Adrenal gland (tissue), 12 donors: ENCODE data around the gene ZBTB44. TPM values are rescaled to one million over a fixed set of nuclear protein-coding genes. Genes with fewer than 3 reads are reported as not detected.

Experiments
- DNase-seq, 7 donors: peaks; one replicate each; pipeline ENCODE4 v3.0.0-alpha.2; 2019 to 2020
- H3K27ac ChIP-seq, 5 donors: fragments of 200-600 bp; sonication (generic) in 4 of 5; 1 replicate in 3 of 5; 2 replicates in 2 of 5; pipeline versions ENCODE4 v1.5.1 to v1.8.0; 2016 to 2020; ENCODE audit warnings: mild to moderate bottlenecking in 1 of 5
- H3K27me3 ChIP-seq: fragments of 200-600 bp; 2 replicates; pipeline ENCODE4 v1.8.0; 2021
- H3K36me3 ChIP-seq, 2 donors: fragments of 200-600 bp; replicated peaks in 1 of 2; 1 replicate in 1 of 2; 2 replicates in 1 of 2; pipeline versions ENCODE4 v1.5.1 to v1.8.0; 2018 to 2022
- H3K4me1 ChIP-seq, 2 donors: fragments of 200-600 bp; replicated peaks in 1 of 2; 1 replicate in 1 of 2; 2 replicates in 1 of 2; pipeline versions ENCODE4 v1.5.1 to v1.8.0; 2018 to 2021
- H3K4me3 ChIP-seq, 4 donors: fragments of 200-600 bp; sonication (generic) in 3 of 4; one replicate each; pipeline ENCODE4 v1.5.1; 2016 to 2018
- H3K9me3 ChIP-seq, 3 donors: fragments of 200-600 bp; sonication (generic) in 1 of 3; replicated peaks in 1 of 3; 1 replicate in 2 of 3; 2 replicates in 1 of 3; pipeline versions ENCODE4 v1.5.1 to v1.8.0; 2016 to 2021
- POLR2A ChIP-seq, 2 donors: fragments of 450-650 bp; IDR thresholded peaks; one replicate each; pipeline ENCODE4 v1.6.1; 2017; ENCODE audit warnings: antibody characterized with exemption in 2 of 2, mild to moderate bottlenecking in 2 of 2, moderate library complexity in 1 of 2
- WGBS, 4 donors: extraction: QIAGEN DNeasy Blood & Tissue Kit in 2 of 4; methylation state at CpG; one replicate each; pipeline versions ENCODE4 v1.1.5 to v1.1.7; 2013 to 2017; 5-methylcytosine and 5-hydroxymethylcytosine counted together
- intact Hi-C, 2 donors: fragments of 100-400 bp; cut with DNase I; formaldehyde crosslinking; loops; one replicate each; pipeline versions ENCODE4 v1.14.1 to v1.15.0; 2022 to 2023
- polyA plus RNA-seq, 3 donors: library from polyadenylated mRNA; stranded (reverse); fragments of 200-250 nt in 2 of 3; fragments of 350-450 nt in 1 of 3; fragmentation: Illumina TruSeq in 1 of 3; extraction: RNeasy Lipid Tissue Mini Kit (QIAGEN cat#74804) in 1 of 3; gene quantifications; one replicate each; pipeline ENCODE4 v1.2.3, GENCODE V29; 2013 to 2014
- total RNA-seq, 9 donors: library from RNA; depleted of rRNA in 4 of 9; stranded (reverse); fragments of >200 nt in 4 of 9; fragments of 120-200 nt in 1 of 9; fragmentation: NEBNext Ultra II Directional in 1 of 9; extraction: Animal tissue kit (Norgen Biotek cat#: 25700) in 1 of 9; gene quantifications; one replicate each; pipeline versions ENCODE4 v1.1.0 to v1.2.4, GENCODE V29; 2013 to 2023
- TF ChIP-seq, protein P1 (sequence below), 6 experiments: fragments of 450-650 bp in 4 of 6; fragments of 200-600 bp in 2 of 6; sonication (generic) in 1 of 6; IDR thresholded peaks; 1 replicate in 5 of 6; 2 replicates in 1 of 6; pipeline versions ENCODE4 v1.5.1 to v1.8.0; 2016 to 2021; ENCODE audit warnings: antibody characterized with exemption in 6 of 6, mild to moderate bottlenecking in 2 of 6, moderate library complexity in 1 of 6
- donor health status: healthy with polysubstance abuse.
- donor health status: Bipolar disorder and iron deficiency.
- donor health status: DM: yes; HTN: yes; CAD: no.
- donor health status: DM: no; HTN: no; CAD: no.
- donor health status: DM: no; HTN: no; CAD: no.
- donor health status: DM: yes; HTN: yes; CAD: no.

ZBTB44 gene
- total and polyA plus RNA-seq, 12 donors: 10.1 to 94.3 (median 39.6) TPM

DNA sequence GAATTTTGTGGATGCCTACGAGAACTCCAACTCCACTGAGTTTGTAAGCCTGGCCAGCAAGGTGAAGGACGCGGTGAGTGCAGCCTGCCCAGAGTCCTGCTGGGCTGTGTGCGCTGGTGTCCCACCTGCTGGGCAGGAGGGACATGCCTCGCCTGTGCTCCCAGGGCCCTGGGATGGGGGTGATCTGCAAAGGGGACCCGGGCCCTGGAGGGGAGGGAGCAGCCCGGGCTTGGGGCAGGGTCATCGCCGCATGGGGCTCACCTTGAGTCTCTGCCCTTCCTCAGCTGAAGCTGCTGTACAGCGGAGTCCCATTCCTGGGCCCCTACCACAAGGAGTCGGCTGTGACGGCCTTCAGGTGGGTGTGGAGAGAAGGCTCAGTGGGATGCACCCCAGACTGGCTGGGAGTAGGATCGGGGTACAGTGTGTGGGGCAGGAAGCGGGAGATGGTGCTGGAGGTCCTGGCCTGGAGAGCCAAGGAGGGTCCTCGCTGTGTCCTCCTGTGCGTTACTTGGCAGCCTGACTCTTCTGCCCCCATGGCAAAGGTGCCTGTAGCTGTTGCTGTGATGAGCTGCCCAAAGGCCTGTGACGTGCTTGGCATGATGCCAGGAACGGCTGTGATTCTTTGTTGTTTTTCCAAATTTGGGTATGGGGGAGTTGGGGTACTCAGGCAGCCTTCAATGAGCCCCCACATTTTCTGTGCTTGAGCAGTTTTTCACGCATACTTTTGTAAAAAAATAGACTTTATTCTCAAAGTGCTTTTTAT lies 126.0 kb downstream of the ZBTB44 start:
- H3K27me3 ChIP-seq: no peaks in the 10 kb centered on the region
- H3K4me1 ChIP-seq: peaks cover 0 to 7% of the 10 kb centered on the region in 2 donors
- no peak overlapping the region for H3K27ac ChIP-seq
- WGBS, 4 donors: 69 to 85% (median 80%) methylated on average over 10 to 19 of the region's 19 CpGs
- intact Hi-C loops: no loop called here
- no peak overlapping the region for H3K4me3 ChIP-seq
- no peak for DNase-seq
- H3K36me3 ChIP-seq: no peaks in the 10 kb centered on the region
- TF ChIP-seq, protein P1, sequence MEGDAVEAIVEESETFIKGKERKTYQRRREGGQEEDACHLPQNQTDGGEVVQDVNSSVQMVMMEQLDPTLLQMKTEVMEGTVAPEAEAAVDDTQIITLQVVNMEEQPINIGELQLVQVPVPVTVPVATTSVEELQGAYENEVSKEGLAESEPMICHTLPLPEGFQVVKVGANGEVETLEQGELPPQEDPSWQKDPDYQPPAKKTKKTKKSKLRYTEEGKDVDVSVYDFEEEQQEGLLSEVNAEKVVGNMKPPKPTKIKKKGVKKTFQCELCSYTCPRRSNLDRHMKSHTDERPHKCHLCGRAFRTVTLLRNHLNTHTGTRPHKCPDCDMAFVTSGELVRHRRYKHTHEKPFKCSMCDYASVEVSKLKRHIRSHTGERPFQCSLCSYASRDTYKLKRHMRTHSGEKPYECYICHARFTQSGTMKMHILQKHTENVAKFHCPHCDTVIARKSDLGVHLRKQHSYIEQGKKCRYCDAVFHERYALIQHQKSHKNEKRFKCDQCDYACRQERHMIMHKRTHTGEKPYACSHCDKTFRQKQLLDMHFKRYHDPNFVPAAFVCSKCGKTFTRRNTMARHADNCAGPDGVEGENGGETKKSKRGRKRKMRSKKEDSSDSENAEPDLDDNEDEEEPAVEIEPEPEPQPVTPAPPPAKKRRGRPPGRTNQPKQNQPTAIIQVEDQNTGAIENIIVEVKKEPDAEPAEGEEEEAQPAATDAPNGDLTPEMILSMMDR (IDR thresholded peaks at IDR 0.05): no peak
- no peak for TF ChIP-seq POLR2A (IDR thresholded peaks at IDR 0.05)
- H3K9me3 ChIP-seq: no peaks in the 10 kb centered on the region

DNA sequence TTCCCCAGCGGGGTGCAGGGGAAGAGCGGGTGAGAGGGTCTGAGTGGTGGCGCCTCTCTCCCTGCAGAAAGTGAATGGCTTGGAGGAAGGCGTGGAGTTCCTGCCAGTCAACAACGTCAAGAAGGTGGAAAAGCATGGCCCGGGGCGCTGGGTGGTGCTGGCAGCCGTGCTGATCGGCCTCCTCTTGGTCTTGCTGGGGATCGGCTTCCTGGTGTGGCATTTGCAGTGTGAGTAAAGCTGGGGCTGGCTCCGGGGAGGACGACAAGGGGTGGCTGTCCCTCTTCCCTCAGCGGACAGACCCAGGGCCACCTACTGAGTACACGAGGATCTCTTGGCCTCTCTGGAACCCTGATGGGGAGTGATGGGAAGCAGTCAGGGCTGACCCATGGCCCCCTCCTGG lies 126.7 kb downstream of the ZBTB44 start:
- WGBS, 4 donors: 79 to 96% (median 93%) methylated on average over 10 to 14 of the region's 14 CpGs
- H3K27me3 ChIP-seq: no peaks in the 10 kb centered on the region
- no peak overlapping the region for H3K27ac ChIP-seq
- H3K4me1 ChIP-seq: peaks cover 0 to 5% of the 10 kb centered on the region in 2 donors
- TF ChIP-seq POLR2A (IDR thresholded peaks at IDR 0.05): no peak
- TF ChIP-seq, protein P1 (IDR thresholded peaks at IDR 0.05): no peak
- H3K36me3 ChIP-seq: no peaks in the 10 kb centered on the region
- H3K9me3 ChIP-seq: no peaks in the 10 kb centered on the region
- no peak overlapping the region for H3K4me3 ChIP-seq
- DNase-seq: no peak
- intact Hi-C loops: no loop called here

DNA sequence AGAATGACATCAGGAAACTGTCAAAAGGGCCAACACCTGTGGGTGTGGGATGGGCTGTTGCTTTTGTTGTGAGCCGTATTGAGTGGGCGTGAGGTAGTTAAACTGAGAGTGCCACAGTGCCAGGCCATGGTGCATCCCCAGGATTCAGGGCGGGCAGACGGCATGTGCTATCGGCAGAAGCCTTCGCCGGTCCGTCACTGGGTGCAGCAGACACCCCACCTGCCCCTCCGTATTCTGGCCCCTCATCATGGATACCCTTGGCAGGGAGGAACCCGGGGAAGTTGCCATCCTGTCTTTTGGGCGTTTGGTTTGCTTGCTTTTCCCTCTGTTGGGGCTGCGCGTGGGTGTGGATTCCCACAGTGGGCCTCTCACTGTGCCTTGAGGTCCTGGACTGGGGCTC lies 127.6 kb downstream of the ZBTB44 start:
- Histone ChIP-seq H3K27ac (no peak overlapping the region), H3K9me3 (no peaks in the 10 kb centered on the region), H3K27me3 (no peaks in the 10 kb centered on the region), H3K4me3 (no peak overlapping the region), H3K36me3 (no peaks in the 10 kb centered on the region), H3K4me1 (peaks cover 5 to 7% of the 10 kb centered on the region in 2 donors)
- 94 to 98% (median 95%) methylated on average over 9 to 13 of the region's 13 CpGs for WGBS, 4 donors
- no peak for DNase-seq
- intact Hi-C loops: no loop called here
- TF ChIP-seq, protein P1 (IDR thresholded peaks at IDR 0.05): no peak
- TF ChIP-seq POLR2A (IDR thresholded peaks at IDR 0.05): no peak

DNA sequence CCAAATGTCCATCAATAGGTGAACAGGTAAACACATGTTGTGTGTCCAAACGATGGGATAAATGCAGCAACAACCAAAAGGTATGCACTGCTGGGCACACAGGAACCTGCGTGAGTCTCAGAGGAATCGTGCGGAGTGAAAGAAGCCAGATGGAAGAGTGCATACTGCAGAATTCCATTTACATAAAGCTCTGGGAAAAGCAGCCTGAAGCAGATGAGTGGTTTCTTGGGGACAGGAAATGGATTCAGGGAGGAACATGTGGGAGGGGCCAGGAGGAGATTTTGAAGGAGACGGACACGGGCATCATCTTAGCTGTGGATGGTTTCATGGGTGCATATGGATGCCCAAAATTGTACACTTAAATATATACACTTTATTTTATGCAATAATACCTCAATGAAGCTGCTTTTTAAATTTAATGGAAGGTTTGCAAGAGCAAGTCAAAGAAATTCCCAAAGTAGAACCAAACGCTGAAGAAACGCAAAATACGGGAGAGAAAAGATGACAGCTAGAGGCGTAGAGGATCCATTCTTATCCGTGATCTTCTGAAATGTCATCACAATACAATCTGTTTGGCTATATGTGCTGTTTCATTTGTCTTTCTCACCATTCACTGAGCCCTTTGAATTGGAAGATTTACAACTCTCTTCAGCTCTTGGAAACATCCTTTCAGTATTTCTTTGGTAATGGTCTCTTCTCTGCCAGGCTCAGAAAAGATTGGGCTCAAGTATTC lies 130.7 kb downstream of the ZBTB44 start:
- no peak overlapping the region for H3K27ac ChIP-seq
- DNase-seq: no peak
- H3K4me3 ChIP-seq: no peak overlapping the region
- H3K27me3 ChIP-seq: no peaks in the 10 kb centered on the region
- intact Hi-C loops: no loop called here
- 85 to 89% (median 89%) methylated on average over 11 of the region's 11 CpGs for WGBS, 4 donors
- no peaks in the 10 kb centered on the region for H3K9me3 ChIP-seq
- H3K4me1 ChIP-seq: peaks cover 27 to 28% of the 10 kb centered on the region in 2 donors
- no peaks in the 10 kb centered on the region for H3K36me3 ChIP-seq
- TF ChIP-seq, protein P1 (IDR thresholded peaks at IDR 0.05): no peak
- TF ChIP-seq POLR2A (IDR thresholded peaks at IDR 0.05): no peak
